MM.1S (cell line): ENCODE data around the gene CDADC1.

ENCODE experiments used
- CTCF ChIP-seq: fragments of 300-600 bp; sonication (generic); IDR thresholded peaks from 2 replicates; pipeline ENCODE4 v1.5.1; 2016; ENCODE audit warnings: antibody characterized with exemption, low read length, mixed read lengths
- EZH2 ChIP-seq: fragments of 300-600 bp; sonication (generic); optimal IDR thresholded peaks from 2 replicates; pipeline ENCODE3; 2017; ENCODE audit warnings: low read depth, mild to moderate bottlenecking, antibody characterized with exemption, low read length, mixed read lengths

DNA sequence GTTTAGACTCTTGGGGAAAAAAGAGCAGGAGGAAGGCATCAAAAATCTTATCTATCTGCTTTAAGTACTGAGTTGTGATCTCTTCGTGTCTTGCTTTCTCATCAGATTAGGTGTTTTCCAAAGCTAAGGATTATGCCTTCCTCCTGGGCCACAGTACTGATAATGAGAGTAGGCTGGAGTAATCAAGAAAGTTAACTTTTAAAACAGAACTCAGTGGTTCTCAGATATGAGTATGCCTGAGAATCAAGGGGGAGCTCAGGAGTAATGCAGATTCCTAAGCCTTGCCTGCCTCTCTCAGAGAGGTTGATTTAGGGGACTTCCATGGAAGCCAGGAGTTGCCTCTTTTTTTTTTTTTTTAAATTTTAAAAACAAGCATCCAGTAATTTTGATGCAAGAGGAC lies 23.5 kb downstream of the CDADC1 start:
- no peak for TF ChIP-seq CTCF
- no peak for TF ChIP-seq EZH2
